ENCODE measurements around the gene SH3TC1. TPM values are rescaled to one million over a fixed set of nuclear protein-coding genes. Genes with fewer than 3 reads are reported as not detected.

Gene SH3TC1
- total RNA-seq, 1 donor from 2014 or later, result 32.1 TPM

DNA sequence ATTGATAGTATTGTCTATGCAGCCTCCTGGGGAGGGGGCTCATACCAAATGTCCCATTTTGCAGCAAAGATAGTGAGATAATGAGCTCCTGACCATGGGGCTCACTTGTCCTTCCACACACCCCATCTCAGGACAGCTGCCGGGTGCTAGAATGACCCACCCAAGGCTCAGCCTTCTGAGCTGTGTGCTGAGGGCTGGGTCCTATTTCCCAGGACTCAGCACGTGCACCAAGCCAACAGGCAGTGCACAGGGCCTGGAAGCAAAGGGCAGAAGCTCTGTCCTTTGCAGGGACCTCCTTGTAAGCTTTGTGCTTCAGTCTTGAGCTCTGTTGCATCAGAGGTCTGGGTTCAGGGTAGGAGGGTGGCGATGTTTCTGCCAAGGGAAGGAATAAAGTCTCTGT, 29.3 kb upstream of the SH3TC1 start:
- no peak for DNase-seq (ENCODE audit: low read depth)
- no peak for FAIRE-seq
- no peak overlapping the region for H3K4me3 ChIP-seq (ENCODE audit: low read depth, low read length)
- TF ChIP-seq CTCF (IDR thresholded peaks at IDR 0.05; ENCODE audit: insufficient read depth, low read length, severe bottlenecking), result no peak
- H3K36me3 ChIP-seq (ENCODE audit: control insufficient read depth, insufficient read depth, low read length), result no peaks in the 10 kb centered on the region
- no peaks in the 10 kb centered on the region for H3K27me3 ChIP-seq (ENCODE audit: control insufficient read depth, insufficient read depth, low read length)

DNA sequence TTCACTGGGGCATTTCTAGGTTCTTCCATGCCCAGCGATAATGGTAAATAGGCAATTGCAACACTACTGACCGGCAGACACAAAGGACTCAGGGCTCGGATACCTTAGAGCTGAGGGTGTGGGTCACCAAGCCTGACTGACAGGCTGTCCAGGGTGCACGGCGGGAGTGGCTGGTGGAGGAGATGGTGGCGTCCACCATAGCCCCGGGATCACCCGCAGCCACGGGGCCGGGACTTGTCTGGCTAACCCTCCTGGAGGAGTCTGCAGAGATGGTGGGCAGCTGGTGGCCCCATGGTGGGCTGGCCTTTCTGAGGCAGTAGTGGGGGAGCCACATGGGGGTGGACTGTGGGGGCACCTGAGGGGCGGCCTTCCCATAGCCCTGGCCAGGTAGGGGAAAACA, 28.7 kb upstream of the SH3TC1 start:
- no peak for TF ChIP-seq CTCF (IDR thresholded peaks at IDR 0.05; ENCODE audit: insufficient read depth, low read length, severe bottlenecking)
- no peaks in the 10 kb centered on the region for H3K27me3 ChIP-seq (ENCODE audit: control insufficient read depth, insufficient read depth, low read length)
- no peak overlapping the region for H3K4me3 ChIP-seq (ENCODE audit: low read depth, low read length)
- H3K36me3 ChIP-seq (ENCODE audit: control insufficient read depth, insufficient read depth, low read length), result no peaks in the 10 kb centered on the region
- DNase-seq (ENCODE audit: low read depth), result no peak
- FAIRE-seq, result no peak

- H3K36me3 ChIP-seq (ENCODE audit: control insufficient read depth, insufficient read depth, low read length), result no peaks in the 10 kb centered on the region
- DNase-seq (ENCODE audit: low read depth), result no peak
- no peaks in the 10 kb centered on the region for H3K27me3 ChIP-seq (ENCODE audit: control insufficient read depth, insufficient read depth, low read length)
- H3K4me3 ChIP-seq (ENCODE audit: low read depth, low read length), result no peak overlapping the region
- FAIRE-seq, result no peak
- TF ChIP-seq CTCF (IDR thresholded peaks at IDR 0.05; ENCODE audit: insufficient read depth, low read length, severe bottlenecking), result no peak
Observed at GRCh38 chr4:8171266-8171665, 27.8 kb upstream of the SH3TC1 start.

DNA sequence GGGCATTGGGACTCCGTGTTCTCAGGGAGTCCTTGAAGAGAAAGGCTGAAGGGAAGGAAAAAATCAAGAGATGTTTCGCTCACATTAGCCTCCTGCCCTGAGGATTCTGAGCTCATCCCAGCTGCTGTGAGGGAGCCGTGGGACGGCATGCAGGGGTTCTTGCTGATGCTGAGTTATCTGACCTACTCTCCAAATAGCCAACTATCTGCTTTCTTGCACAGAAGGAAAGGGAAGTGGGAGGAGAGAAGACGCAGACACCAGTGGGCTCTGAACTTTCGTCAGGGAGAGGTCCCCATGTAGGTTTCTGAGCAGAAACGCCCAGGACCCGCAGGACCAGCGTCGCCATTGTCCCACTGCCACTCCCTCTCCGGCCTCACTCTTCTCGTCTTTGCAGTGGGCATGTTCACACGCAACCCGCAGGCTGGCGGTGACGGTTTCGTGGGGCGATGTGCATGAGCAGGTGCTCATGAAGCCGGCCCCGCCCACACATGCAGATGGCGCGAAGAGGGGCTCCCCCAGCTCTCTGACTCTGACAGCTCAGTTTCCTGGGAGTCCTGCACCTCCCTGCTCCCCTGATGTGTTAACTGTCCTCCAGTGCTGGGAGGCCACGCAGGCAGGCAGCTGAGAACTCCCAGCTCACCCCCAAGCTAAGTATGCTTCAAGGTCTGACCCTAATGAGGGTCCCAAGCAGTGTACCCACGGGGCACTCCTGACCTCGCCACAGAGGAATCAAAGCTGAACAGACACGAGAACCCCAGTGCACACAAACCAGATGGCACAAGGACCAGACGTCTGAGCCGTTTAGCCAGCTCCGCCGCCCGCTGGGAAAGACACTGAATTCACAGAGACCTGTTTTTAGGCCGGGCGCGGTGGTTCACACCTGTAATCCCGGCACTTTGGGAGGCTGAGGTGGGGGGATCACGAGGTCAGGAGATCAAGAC, 26.8 kb upstream of the SH3TC1 start:
- DNase-seq (ENCODE audit: low read depth) (no peak), FAIRE-seq (no peak)
- Histone ChIP-seq H3K4me3 (ENCODE audit: low read depth, low read length) (no peak overlapping the region), H3K36me3 (ENCODE audit: control insufficient read depth, insufficient read depth, low read length) (no peaks in the 10 kb centered on the region), H3K27me3 (ENCODE audit: control insufficient read depth, insufficient read depth, low read length) (no peaks in the 10 kb centered on the region)
- no peak for TF ChIP-seq CTCF (IDR thresholded peaks at IDR 0.05; ENCODE audit: insufficient read depth, low read length, severe bottlenecking)

DNA sequence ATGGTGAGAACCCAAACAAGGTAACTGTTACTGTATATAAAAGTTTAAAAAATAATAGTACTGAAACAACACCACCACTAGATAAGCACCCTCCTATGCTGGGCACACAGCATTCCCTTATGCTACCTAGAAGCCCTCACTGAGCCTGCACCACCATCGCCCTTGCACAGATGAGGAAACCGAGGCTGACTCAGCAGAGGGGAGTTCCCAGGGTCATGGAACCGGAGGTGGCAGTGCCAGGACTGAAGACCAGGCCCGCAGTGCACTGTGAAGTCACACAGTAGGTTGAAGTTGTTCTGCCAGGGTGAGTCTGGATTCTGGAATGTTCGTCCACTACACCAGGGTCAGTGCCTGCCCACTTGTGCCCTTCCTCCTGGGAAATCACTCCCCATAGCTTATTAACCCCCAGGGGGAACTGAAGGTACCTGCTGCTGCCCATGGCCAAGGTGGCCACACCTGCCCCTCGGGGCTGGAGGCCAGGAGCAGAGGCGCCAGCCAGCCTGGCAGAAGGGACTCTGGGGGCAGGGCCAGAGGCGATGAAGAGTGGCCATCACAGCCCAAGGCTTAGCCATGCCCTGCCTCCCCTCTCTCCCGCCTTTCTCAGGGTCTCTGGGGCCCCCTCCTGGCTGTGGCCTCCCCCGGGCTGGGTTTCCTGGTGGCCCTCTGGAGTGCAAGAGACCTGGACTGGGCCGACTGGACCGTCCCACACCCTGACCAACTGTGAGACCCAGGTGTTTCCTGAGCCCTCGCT, 25.4 kb upstream of the SH3TC1 start:
- Histone ChIP-seq H3K36me3 (ENCODE audit: control insufficient read depth, insufficient read depth, low read length) (no peaks in the 10 kb centered on the region), H3K27me3 (ENCODE audit: control insufficient read depth, insufficient read depth, low read length) (no peaks in the 10 kb centered on the region), H3K4me3 (ENCODE audit: low read depth, low read length) (no peak overlapping the region)
- no peak for DNase-seq (ENCODE audit: low read depth)
- TF ChIP-seq CTCF (IDR thresholded peaks at IDR 0.05; ENCODE audit: insufficient read depth, low read length, severe bottlenecking), result no peak
- no peak for FAIRE-seq

Data from bronchial epithelial cell (primary cell).